H1 (cell line): Measurements from ENCODE around the gene MBD3. TPM values are rescaled to one million over a fixed set of nuclear protein-coding genes. Genes with fewer than 3 reads are reported as not detected.

Source experiments
- CTCF ChIA-PET: fragments of 300-600 bp; sonication (Branson Sonifier 250); formaldehyde crosslinking; loops from one replicate; lab custom pipeline; 2021; ENCODE audit not compliant: partially characterized antibody; lab: Charles Lee
- POLR2A ChIA-PET: fragments of 300-600 bp; sonication (Branson Sonifier 250); formaldehyde crosslinking; loops from one replicate; lab custom pipeline; 2021; ENCODE audit warnings: inconsistent platforms; ENCODE audit not compliant: partially characterized antibody; lab: Charles Lee
- DNase-seq, 2 experiments: peaks; one replicate each; pipeline versions ENCODE4 v3.0.0 to v3.0.0-alpha.2; 2010 to 2022; ENCODE audit warnings: low spot score in 2 of 2, low read depth in 1 of 2, mixed read lengths in 1 of 2
- FAIRE-seq: peaks from 2 replicates; lab custom pipeline; 2011; peaks lifted over from hg19 to GRCh38; lab: Jason Lieb, UNC
- H2AFZ ChIP-seq: 2 replicates; pipeline ENCODE4 v1.8.1; 2012; ENCODE audit warnings: low read length, inconsistent platforms
- H2AK5ac ChIP-seq: 2 replicates; pipeline ENCODE4 v1.6.1; 2013; ENCODE audit warnings: low read depth, low read length
- H2BK120ac ChIP-seq: replicated peaks from 2 replicates; pipeline ENCODE3; 2013; ENCODE audit warnings: low read depth, low read length, inconsistent platforms
- H2BK12ac ChIP-seq: 2 replicates; pipeline ENCODE4 v1.6.1; 2013; ENCODE audit warnings: low read depth, low read length
- H2BK15ac ChIP-seq: 2 replicates; pipeline ENCODE4 v1.6.1; 2013; ENCODE audit warnings: low read length
- H2BK20ac ChIP-seq: 2 replicates; pipeline ENCODE4 v1.6.1; 2013; ENCODE audit warnings: low read length
- H2BK5ac ChIP-seq: 2 replicates; pipeline ENCODE4 v1.6.1; 2013; ENCODE audit warnings: low read depth, low read length
- H3K14ac ChIP-seq: 2 replicates; pipeline ENCODE4 v1.6.1; 2013; ENCODE audit warnings: inconsistent platforms; ENCODE audit not compliant: insufficient read length
- H3K18ac ChIP-seq: 2 replicates; pipeline ENCODE4 v1.6.1; 2013; ENCODE audit warnings: low read length; ENCODE audit errors: extremely low read depth
- H3K23ac ChIP-seq: 2 replicates; pipeline ENCODE4 v1.6.1; 2013; ENCODE audit warnings: inconsistent platforms; ENCODE audit not compliant: insufficient read length
- H3K23me2 ChIP-seq: 2 replicates; pipeline ENCODE4 v1.6.1; 2013; ENCODE audit warnings: low read depth, low read length
- H3K27ac ChIP-seq: 2 replicates; pipeline ENCODE4 v1.6.1; 2011; ENCODE audit warnings: low read depth, low read length, inconsistent platforms
- H3K27me3 ChIP-seq, 4 experiments: replicated peaks in 1 of 4; 1 replicate in 1 of 4; 2 replicates in 3 of 4; pipeline versions ENCODE4 v1.6.1 to v1.8.1; 2011 to 2013; ENCODE audit warnings: low read length in 3 of 4, mild to moderate bottlenecking in 3 of 4, inconsistent platforms in 2 of 4, mixed read lengths in 2 of 4, moderate library complexity in 1 of 4; ENCODE audit not compliant: control insufficient read depth in 3 of 4, insufficient read depth in 3 of 4; ENCODE audit errors: extremely low read depth in 1 of 4
- H3K36me3 ChIP-seq, 4 experiments: 2 replicates each; pipeline versions ENCODE4 v1.6.1 to v1.8.1; 2011 to 2013; ENCODE audit warnings: mild to moderate bottlenecking in 4 of 4, low read length in 3 of 4, moderate library complexity in 2 of 4, control low read depth in 1 of 4, inconsistent platforms in 1 of 4; ENCODE audit not compliant: insufficient read depth in 4 of 4, control insufficient read depth in 2 of 4
- H3K4ac ChIP-seq: replicated peaks from 2 replicates; pipeline ENCODE3; 2013; ENCODE audit warnings: low read length, low read depth, mixed read lengths, inconsistent platforms; ENCODE audit not compliant: insufficient read length
- H3K4me1 ChIP-seq, 4 experiments: replicated peaks in 1 of 4; 1 replicate in 1 of 4; 2 replicates in 3 of 4; pipeline versions ENCODE4 v1.6.1 to v1.8.1; 2011 to 2013; ENCODE audit warnings: low read length in 3 of 4, inconsistent platforms in 2 of 4, mixed read lengths in 1 of 4; ENCODE audit not compliant: insufficient read depth in 4 of 4, control insufficient read depth in 3 of 4
- H3K4me2 ChIP-seq, 2 experiments: 2 replicates each; pipeline versions ENCODE4 v1.6.1 to v1.8.1; 2011 to 2013; ENCODE audit warnings: low read depth in 2 of 2, low read length in 2 of 2, control low read depth in 1 of 2, inconsistent platforms in 1 of 2, mild to moderate bottlenecking in 1 of 2; ENCODE audit not compliant: insufficient read depth in 1 of 2
- H3K4me3 ChIP-seq, 4 experiments: fragments of 200-600, 300-600 bp in 1 of 4; sonication (generic), shearing (Covaris generic), sonication (Bioruptor Twin) in 1 of 4; 2 replicates each; pipeline versions ENCODE4 v1.5.1 to v1.8.1; 2011 to 2016; ENCODE audit warnings: low read length in 4 of 4, low read depth in 3 of 4, control low read depth in 2 of 4, inconsistent platforms in 2 of 4, mild to moderate bottlenecking in 2 of 4, mixed read lengths in 1 of 4, moderate library complexity in 1 of 4; ENCODE audit not compliant: insufficient read depth in 2 of 4; ENCODE audit errors: extremely low read depth in 1 of 4
- H3K56ac ChIP-seq: replicated peaks from 2 replicates; pipeline ENCODE3; 2013; ENCODE audit warnings: low read depth, mild to moderate bottlenecking, mixed read lengths, low read length, inconsistent platforms; ENCODE audit not compliant: insufficient read length
- H3K79me1 ChIP-seq: 2 replicates; pipeline ENCODE4 v1.6.1; 2013; ENCODE audit warnings: low read depth, low read length, control low read depth
- H3K79me2 ChIP-seq, 2 experiments: 2 replicates each; pipeline versions ENCODE4 v1.6.1 to v1.8.1; 2012 to 2013; ENCODE audit warnings: low read length in 2 of 2, mild to moderate bottlenecking in 2 of 2, inconsistent platforms in 1 of 2; ENCODE audit not compliant: insufficient read depth in 2 of 2, control insufficient read depth in 1 of 2
- H3K9ac ChIP-seq, 4 experiments: replicated peaks in 1 of 4; 1 replicate in 1 of 4; 2 replicates in 3 of 4; pipeline versions ENCODE4 v1.6.1 to v1.8.1; 2011 to 2013; ENCODE audit warnings: low read depth in 3 of 4, low read length in 3 of 4, control low read depth in 2 of 4, mild to moderate bottlenecking in 2 of 4, moderate library complexity in 2 of 4, inconsistent platforms in 1 of 4; ENCODE audit errors: extremely low read depth in 1 of 4
- H3K9me3 ChIP-seq, 2 experiments: 2 replicates each; pipeline versions ENCODE4 v1.6.1 to v1.8.1; 2012 to 2013; ENCODE audit warnings: mild to moderate bottlenecking in 2 of 2, moderate library complexity in 2 of 2, control low read depth in 1 of 2, inconsistent platforms in 1 of 2, low read depth in 1 of 2, low read length in 1 of 2, mixed read lengths in 1 of 2; ENCODE audit not compliant: insufficient read depth in 2 of 2
- H4K20me1 ChIP-seq, 2 experiments: replicated peaks in 1 of 2; 2 replicates each; pipeline versions ENCODE3 to v1.8.1; 2011 to 2013; ENCODE audit warnings: inconsistent platforms in 2 of 2, low read length in 2 of 2, mild to moderate bottlenecking in 1 of 2; ENCODE audit not compliant: insufficient read depth in 2 of 2, control insufficient read depth in 1 of 2
- H4K5ac ChIP-seq: 2 replicates; pipeline ENCODE4 v1.6.1; 2013; ENCODE audit warnings: low read length, low read depth, mixed read lengths, inconsistent platforms; ENCODE audit not compliant: insufficient read length
- H4K8ac ChIP-seq: 2 replicates; pipeline ENCODE4 v1.8.0; 2013; ENCODE audit warnings: mild to moderate bottlenecking, moderate library complexity, low read length, inconsistent platforms; ENCODE audit not compliant: insufficient read depth; ENCODE audit errors: extremely low read depth
- H4K91ac ChIP-seq: replicated peaks from 2 replicates; pipeline ENCODE3; 2013; ENCODE audit warnings: low read length, mixed read lengths, inconsistent platforms; ENCODE audit not compliant: insufficient read length
- BRCA1 ChIP-seq: IDR thresholded peaks from 2 replicates; pipeline ENCODE4 v1.6.1; 2012; ENCODE audit warnings: low read depth, low read length, improper control_type of control experiment
- CREB1 ChIP-seq: IDR thresholded peaks from 2 replicates; pipeline ENCODE4 v1.6.1; 2012; ENCODE audit warnings: inconsistent platforms
- CTBP2 ChIP-seq: IDR thresholded peaks from 2 replicates; pipeline ENCODE4 v1.7.0; 2011; ENCODE audit warnings: borderline replicate concordance, mild to moderate bottlenecking, moderate library complexity, mixed read lengths, low read length; ENCODE audit not compliant: insufficient read depth, insufficient read length
- GABPA ChIP-seq: IDR thresholded peaks from 2 replicates; pipeline ENCODE4 v1.6.1; 2011; ENCODE audit warnings: mild to moderate bottlenecking, low read length, moderate library complexity, borderline replicate concordance; ENCODE audit not compliant: insufficient read depth
- PHF8 ChIP-seq: fragments of 200-600 bp; sonication (generic); conservative IDR thresholded peaks from 2 replicates; pipeline ENCODE4 v1.7.1; 2012; ENCODE audit warnings: low read depth, mild to moderate bottlenecking, inconsistent platforms, low read length, moderate library complexity
- POLR2AphosphoS5 ChIP-seq: IDR thresholded peaks from 2 replicates; pipeline ENCODE4 v1.6.1; 2011; ENCODE audit warnings: low read depth, low read length
- POU5F1 ChIP-seq: IDR thresholded peaks from 2 replicates; pipeline ENCODE4 v1.6.1; 2011; ENCODE audit warnings: low read depth, mild to moderate bottlenecking, low read length, moderate library complexity
- RXRA ChIP-seq: IDR thresholded peaks from 2 replicates; pipeline ENCODE4 v1.6.1; 2011; ENCODE audit warnings: low read depth, mild to moderate bottlenecking, low read length, moderate library complexity; ENCODE audit not compliant: insufficient read depth
- SP1 ChIP-seq: IDR thresholded peaks from 2 replicates; pipeline ENCODE4 v1.6.1; 2011; ENCODE audit warnings: low read depth, low read length
- WGBS, 2 experiments: shearing (Covaris generic) in 1 of 2; methylation state at CpG; one replicate each; pipeline versions ENCODE4 v1.1.6 to v1.1.7; 2013 to 2015; ENCODE audit warnings: low lambda C conversion rate in 2 of 2, mixed read lengths in 2 of 2, inconsistent platforms in 1 of 2, low coverage in 1 of 2, missing lambda C conversion rate in 1 of 2; ENCODE audit not compliant: insufficient replicate concordance in 2 of 2, insufficient coverage in 1 of 2, insufficient read length in 1 of 2; ENCODE audit errors: extremely low coverage in 1 of 2, missing lambda C conversion rate in 1 of 2; 5-methylcytosine and 5-hydroxymethylcytosine counted together
- polyA plus RNA-seq, 7 experiments: library from polyadenylated mRNA; depleted of rRNA in 3 of 7; stranded (reverse) in 5 of 7; unstranded in 2 of 7; fragments of >200 nt in 5 of 7; fragments of 200-250 nt in 2 of 7; gene quantifications; 1 replicate in 5 of 7; 2 replicates in 1 of 7; 4 replicates in 1 of 7; pipeline versions ENCODE4 v1.2.1 to v1.2.3, GENCODE V29; 2011 to 2013; ENCODE audit warnings: missing spikeins in 2 of 7, mixed read lengths in 2 of 7
- total RNA-seq: library from RNA; stranded (reverse); fragmentation: NEBNext Ultra II Directional; extraction: Animal tissue kit (Norgen Biotek cat#: 25700); gene quantifications from 2 replicates; pipeline ENCODE4 v1.2.1, GENCODE V29; 2021
- TF ChIP-seq, protein P1 (sequence below): IDR thresholded peaks from 2 replicates; pipeline ENCODE4 v1.6.1; 2011; ENCODE audit warnings: low read length, improper control_type of control experiment
- TF ChIP-seq, protein P2 (sequence below): IDR thresholded peaks from 2 replicates; pipeline ENCODE4 v1.6.1; 2012; ENCODE audit warnings: low read length, inconsistent platforms

Gene MBD3
- total and polyA plus RNA-seq, 2 of the 8 experiments (the other 6 are each of a cell fraction or from before 2014, with no cell fraction given) = 88.2 to 110 TPM

DNA sequence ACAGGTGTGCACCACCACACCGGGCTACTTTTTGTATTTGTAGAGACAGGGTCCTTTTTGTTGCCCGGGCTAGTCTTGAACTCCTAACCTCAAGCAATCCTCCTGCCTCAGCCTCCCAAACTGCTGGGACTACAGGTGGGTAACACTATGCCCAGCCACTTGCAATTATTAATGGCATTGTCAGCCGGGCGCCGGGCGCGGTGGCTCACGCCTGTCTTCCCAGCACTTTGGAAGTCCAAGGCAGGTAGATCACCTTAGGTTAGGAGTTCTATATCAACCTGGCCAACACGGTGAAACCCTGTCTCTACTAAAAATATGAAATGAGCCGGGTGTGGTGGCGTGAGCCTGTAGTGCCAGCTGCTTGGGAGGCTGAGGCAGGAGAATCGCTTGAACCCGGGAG lies 21.8 kb downstream of the MBD3 start:
- H2BK120ac ChIP-seq = no peak overlapping the region
- CTCF ChIA-PET = interaction anchor here (1.4 kb wide), 1 partner anchor 24 kb away, joined by 6 read pairs; no protein-coding TSS in a partner anchor
- H3K23me2 ChIP-seq = peaks cover 3% of the 10 kb centered on the region; the same call in 1 of the 2 replicates
- H3K79me2 ChIP-seq = peaks cover 4 to 12% of the 10 kb centered on the region in 2 experiments
- no peak overlapping the region for H3K14ac ChIP-seq
- peaks cover 0 to 7% (median 3%) of the 10 kb centered on the region in 4 experiments; a peak in 6 of 7 replicates for H3K4me1 ChIP-seq
- H3K9me3 ChIP-seq = peaks cover 0 to 8% of the 10 kb centered on the region in 2 experiments; a peak in 2 of 4 replicates
- H2AK5ac ChIP-seq = no peak overlapping the region
- POLR2A ChIA-PET = interaction anchor here (0.9 kb wide), 2 partner anchors 15 to 20 kb away, joined by 3 to 5 read pairs; no protein-coding TSS in a partner anchor
- no peak overlapping the region for H3K23ac ChIP-seq
- H4K91ac ChIP-seq = no peak overlapping the region
- no peak overlapping the region for H3K9ac ChIP-seq
- H3K4me3 ChIP-seq = no peak overlapping the region
- H2BK5ac ChIP-seq = no peak overlapping the region
- H3K27me3 ChIP-seq = peaks cover 8 to 26% (median 14%) of the 10 kb centered on the region in 4 experiments
- peaks cover 4% of the 10 kb centered on the region; the same call in 1 of the 2 replicates for H3K79me1 ChIP-seq
- no peak overlapping the region for H3K4ac ChIP-seq
- no peak overlapping the region for H4K5ac ChIP-seq
- H3K36me3 ChIP-seq = no peaks in the 10 kb centered on the region; a peak in 1 of 8 replicates
- no peak overlapping the region for H4K8ac ChIP-seq
- DNase-seq (no peak), FAIRE-seq (no peak)
- peaks cover 3 to 6% of the 10 kb centered on the region in 2 experiments for H4K20me1 ChIP-seq
- H3K56ac ChIP-seq = no peak overlapping the region
- no peak overlapping the region for H2AFZ ChIP-seq
- 93% methylated on average over 13 of the region's 13 CpGs; no CpG with 5 or more reads in 1 of the 2 experiments for WGBS, 2 experiments
- no peak overlapping the region for H2BK15ac ChIP-seq
- no peak overlapping the region for H3K4me2 ChIP-seq
- no peak overlapping the region for H3K18ac ChIP-seq
- no peak overlapping the region for H2BK20ac ChIP-seq
- H3K27ac ChIP-seq = no peak overlapping the region
- no peak overlapping the region for H2BK12ac ChIP-seq
- TF ChIP-seq SP1 (no peak), CREB1 (no peak), PHF8 (no peak), POU5F1 (no peak), RXRA (no peak), CTBP2 (no peak), BRCA1 (no peak), POLR2AphosphoS5 (no peak), GABPA (no peak)
- TF ChIP-seq, protein P1, sequence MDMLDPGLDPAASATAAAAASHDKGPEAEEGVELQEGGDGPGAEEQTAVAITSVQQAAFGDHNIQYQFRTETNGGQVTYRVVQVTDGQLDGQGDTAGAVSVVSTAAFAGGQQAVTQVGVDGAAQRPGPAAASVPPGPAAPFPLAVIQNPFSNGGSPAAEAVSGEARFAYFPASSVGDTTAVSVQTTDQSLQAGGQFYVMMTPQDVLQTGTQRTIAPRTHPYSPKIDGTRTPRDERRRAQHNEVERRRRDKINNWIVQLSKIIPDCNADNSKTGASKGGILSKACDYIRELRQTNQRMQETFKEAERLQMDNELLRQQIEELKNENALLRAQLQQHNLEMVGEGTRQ = no peak
- TF ChIP-seq, protein P2, sequence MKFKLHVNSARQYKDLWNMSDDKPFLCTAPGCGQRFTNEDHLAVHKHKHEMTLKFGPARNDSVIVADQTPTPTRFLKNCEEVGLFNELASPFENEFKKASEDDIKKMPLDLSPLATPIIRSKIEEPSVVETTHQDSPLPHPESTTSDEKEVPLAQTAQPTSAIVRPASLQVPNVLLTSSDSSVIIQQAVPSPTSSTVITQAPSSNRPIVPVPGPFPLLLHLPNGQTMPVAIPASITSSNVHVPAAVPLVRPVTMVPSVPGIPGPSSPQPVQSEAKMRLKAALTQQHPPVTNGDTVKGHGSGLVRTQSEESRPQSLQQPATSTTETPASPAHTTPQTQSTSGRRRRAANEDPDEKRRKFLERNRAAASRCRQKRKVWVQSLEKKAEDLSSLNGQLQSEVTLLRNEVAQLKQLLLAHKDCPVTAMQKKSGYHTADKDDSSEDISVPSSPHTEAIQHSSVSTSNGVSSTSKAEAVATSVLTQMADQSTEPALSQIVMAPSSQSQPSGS = no peak
